ENCODE data around the gene ZFR2. TPM values are rescaled to one million over a fixed set of nuclear protein-coding genes. Genes with fewer than 3 reads are reported as not detected.

The ZFR2 gene
- total and polyA plus RNA-seq, 4 experiments from 2014 or later, result 1.2 to 4.1 (median 3.5) TPM

- H3K27ac Mint-ChIP-seq, result peak overlapping the region in 3 of 7 donors; percentile 65 to 84 (median 71)
- ChIA-PET POLR2A (ENCODE audit: partially characterized antibody) (interaction anchor here (2.3 kb wide), 1 partner anchor 12 kb away, joined by 11 read pairs; the partner anchor contains the start of genes APBA3 and MRPL54), CTCF (ENCODE audit: partially characterized antibody) (interaction anchor here (0.9 kb wide), 1 partner anchor 48 kb away, joined by 3 read pairs; no protein-coding TSS in a partner anchor)
- peak in 1 of 5 donors; percentile 22 for DNase-seq
- peaks cover 5% of the 10 kb centered on the region in 2 donors for H3K36me3 Mint-ChIP-seq
- Histone ChIP-seq H3K4me3 (ENCODE audit: low read length in 2 of 2) (no peak overlapping the region), H3K27ac (ENCODE audit: low read depth, low read length) (no peak overlapping the region), H3K27me3 (ENCODE audit: insufficient read depth, low read length) (no peaks in the 10 kb centered on the region), H3K36me3 (ENCODE audit: insufficient read depth, low read length) (no peaks in the 10 kb centered on the region), H3K4me1 (ENCODE audit: insufficient read depth, low read length) (no peaks in the 10 kb centered on the region), H3K9me3 (ENCODE audit: control insufficient read depth in 1 of 2, low read length in 2 of 2) (no peaks in the 10 kb centered on the region)
- H3K4me3 Mint-ChIP-seq, result no peak overlapping the region
- intact Hi-C loops (cut with micrococcal nuclease), result no loop called here
- no peaks in the 10 kb centered on the region for H3K27me3 Mint-ChIP-seq
- no peaks in the 10 kb centered on the region for H3K9me3 Mint-ChIP-seq
- H3K4me1 Mint-ChIP-seq, result peaks cover 0 to 2% (median under 1%) of the 10 kb centered on the region in 4 donors
Measured at GRCh38 chr19:3773814-3774515, 94.9 kb downstream of the ZFR2 start.

DNA sequence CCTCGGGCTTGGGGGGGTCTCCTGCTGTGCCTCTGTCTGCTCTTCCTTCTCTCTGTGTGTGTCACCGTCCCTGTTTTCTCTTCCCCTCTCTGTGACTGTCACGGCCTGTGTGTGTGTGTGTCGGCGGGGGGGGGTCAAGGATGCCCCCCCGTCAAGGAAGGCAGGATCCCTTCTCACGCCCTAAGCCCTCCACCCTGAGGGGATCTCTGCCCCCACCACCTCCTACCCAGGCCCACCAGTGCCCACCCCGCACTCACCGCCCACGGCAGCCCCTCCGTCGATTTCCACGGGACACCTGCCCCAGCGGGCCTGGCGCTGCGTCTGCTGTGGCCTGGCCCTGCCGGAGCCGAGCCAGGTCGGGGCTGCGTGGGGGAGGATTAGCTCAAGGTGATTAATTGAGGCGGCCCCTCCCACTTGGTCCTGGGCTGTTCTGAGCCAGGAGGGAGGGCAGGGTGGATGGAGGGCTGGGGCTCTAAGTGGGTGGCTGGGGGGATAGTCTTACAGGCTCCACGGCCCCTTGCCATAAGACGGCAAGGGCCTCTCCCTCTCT lies 96.9 kb downstream of the ZFR2 start, which contains the start of gene RAX2:
TSS of gene RAX2 (minus strand) at position 323 of the 550 bp plus-strand sequence. CDS start 486 bp downstream, outside the sequence.
- ChIA-PET CTCF (ENCODE audit: partially characterized antibody) (interaction anchor here (1.9 kb wide), 1 partner anchor 9 kb away, joined by 5 read pairs; the partner anchor contains the start of gene MRPL54), POLR2A (ENCODE audit: partially characterized antibody) (interaction anchor here (0.7 to 1.9 kb wide), 3 partner anchors 9 to 263 kb away, joined by 3 to 5 read pairs (median 3); partner anchors contain the start of gene MRPL54)
- H3K36me3 ChIP-seq (ENCODE audit: insufficient read depth, low read length), result peaks cover 8% of the 10 kb centered on the region
- Mint-ChIP-seq H3K4me3 (no peak within 1 kb of the TSS), H3K9me3 (no peaks in the 10 kb centered on the region), H3K27me3 (no peaks in the 10 kb centered on the region), H3K27ac (peak within 1 kb of the TSS in 2 of 7 donors; percentile 49 to 72), H3K4me1 (peaks cover 0 to 2% (median under 1%) of the 10 kb centered on the region in 4 donors), H3K36me3 (peaks cover 8 to 9% of the 10 kb centered on the region in 2 donors)
- DNase-seq, result peak in 1 of 5 donors; percentile 20
- no peaks in the 10 kb centered on the region for H3K4me1 ChIP-seq (ENCODE audit: insufficient read depth, low read length)
- H3K9me3 ChIP-seq (ENCODE audit: control insufficient read depth in 1 of 2, low read length in 2 of 2), result no peaks in the 10 kb centered on the region
- no peaks in the 10 kb centered on the region for H3K27me3 ChIP-seq (ENCODE audit: insufficient read depth, low read length)
- no peak within 1 kb of the TSS for H3K27ac ChIP-seq (ENCODE audit: low read depth, low read length)
- intact Hi-C loops (cut with micrococcal nuclease), result no loop called here
- H3K4me3 ChIP-seq (ENCODE audit: low read length in 2 of 2), result no peak within 1 kb of the TSS

- DNase-seq, result peak in 1 of 5 donors; percentile 29
- no peak overlapping the region for H3K4me3 ChIP-seq (ENCODE audit: low read length in 2 of 2)
- Mint-ChIP-seq H3K4me3 (no peak overlapping the region), H3K36me3 (peaks cover 13 to 14% of the 10 kb centered on the region in 2 donors), H3K27me3 (no peaks in the 10 kb centered on the region), H3K9me3 (no peaks in the 10 kb centered on the region), H3K27ac (peak overlapping the region in 1 of 7 donors; percentile 49), H3K4me1 (peaks cover 4 to 7% (median 6%) of the 10 kb centered on the region in 4 donors)
- H3K9me3 ChIP-seq (ENCODE audit: control insufficient read depth in 1 of 2, low read length in 2 of 2), result no peaks in the 10 kb centered on the region
- intact Hi-C loops (cut with micrococcal nuclease), result no loop called here
- no peak overlapping the region for H3K27ac ChIP-seq (ENCODE audit: low read depth, low read length)
- ChIA-PET POLR2A (ENCODE audit: partially characterized antibody) (interaction anchor here (0.8 to 1.9 kb wide), 2 partner anchors 8 to 10 kb away, joined by 3 to 5 read pairs; partner anchors contain the start of genes APBA3 and MRPL54), CTCF (ENCODE audit: partially characterized antibody) (interaction anchor here (1.9 kb wide), 1 partner anchor 8 kb away, joined by 5 read pairs; the partner anchor contains the start of gene MRPL54)
- H3K36me3 ChIP-seq (ENCODE audit: insufficient read depth, low read length), result peaks cover 14% of the 10 kb centered on the region
- no peaks in the 10 kb centered on the region for H3K27me3 ChIP-seq (ENCODE audit: insufficient read depth, low read length)
- H3K4me1 ChIP-seq (ENCODE audit: insufficient read depth, low read length), result no peaks in the 10 kb centered on the region
Measured at GRCh38 chr19:3771000-3771905, 97.6 kb downstream of the ZFR2 start.

DNA sequence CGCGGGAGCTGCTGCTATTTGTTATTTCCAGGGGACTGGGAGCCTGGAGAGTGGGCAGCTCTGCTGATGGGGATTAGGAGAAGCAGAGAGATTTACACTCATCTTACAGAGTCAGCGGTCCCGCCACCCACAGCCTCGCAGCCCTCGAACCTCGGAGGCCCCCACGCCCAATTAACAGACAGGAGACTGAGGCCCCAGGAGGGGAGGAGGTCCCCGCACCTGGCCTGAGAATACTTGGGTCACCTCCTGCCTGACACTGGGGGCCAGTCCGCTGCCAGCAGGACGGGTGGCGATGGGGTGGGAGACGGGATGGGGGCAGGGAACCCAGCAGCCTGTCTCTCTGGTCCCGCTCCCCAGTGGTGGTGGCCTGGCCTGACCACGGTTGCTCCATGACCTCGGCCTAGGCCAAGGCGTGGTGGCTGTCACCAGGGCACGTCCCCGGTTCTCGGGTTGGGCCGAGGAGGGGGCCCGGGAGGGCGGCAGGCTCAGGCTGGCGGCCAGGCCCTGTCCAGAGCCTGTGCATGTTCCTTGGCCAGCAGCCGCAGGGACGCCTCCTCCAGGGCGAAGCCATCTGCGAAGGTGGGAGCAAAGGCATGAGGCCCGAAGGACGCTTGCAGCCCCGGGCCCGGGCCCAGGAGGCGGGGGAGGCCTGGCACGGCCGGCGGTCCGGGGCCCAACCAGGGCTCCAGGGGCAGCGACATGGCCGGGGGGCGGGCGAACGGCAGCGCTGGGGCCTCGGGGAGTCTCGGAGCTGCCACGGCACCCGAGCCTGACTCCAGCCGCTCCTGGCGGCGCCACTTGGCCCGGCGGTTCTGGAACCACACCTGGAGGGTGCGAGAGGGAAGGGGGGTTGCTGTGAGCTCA lies 98.5 kb downstream of the ZFR2 start:
- Histone ChIP-seq H3K36me3 (ENCODE audit: insufficient read depth, low read length) (peaks cover 14% of the 10 kb centered on the region), H3K27me3 (ENCODE audit: insufficient read depth, low read length) (no peaks in the 10 kb centered on the region), H3K4me1 (ENCODE audit: insufficient read depth, low read length) (no peaks in the 10 kb centered on the region), H3K4me3 (ENCODE audit: low read length in 2 of 2) (no peak overlapping the region), H3K9me3 (ENCODE audit: control insufficient read depth in 1 of 2, low read length in 2 of 2) (no peaks in the 10 kb centered on the region), H3K27ac (ENCODE audit: low read depth, low read length) (no peak overlapping the region)
- POLR2A ChIA-PET (ENCODE audit: partially characterized antibody), result interaction anchor here (0.8 to 1.9 kb wide), 2 partner anchors 8 to 9 kb away, joined by 3 to 5 read pairs; partner anchors contain the start of genes APBA3 and MRPL54
- intact Hi-C loops (cut with micrococcal nuclease), result no loop called here
- peaks cover 14 to 17% of the 10 kb centered on the region in 2 donors for H3K36me3 Mint-ChIP-seq
- peak in 1 of 5 donors; percentile 36 for DNase-seq
- no peaks in the 10 kb centered on the region for H3K9me3 Mint-ChIP-seq
- H3K4me3 Mint-ChIP-seq, result no peak overlapping the region
- H3K27ac Mint-ChIP-seq, result peak overlapping the region in 2 of 7 donors; percentile 52 to 65
- CTCF ChIA-PET (ENCODE audit: partially characterized antibody), result interaction anchor here (1.9 kb wide), 1 partner anchor 8 kb away, joined by 5 read pairs; the partner anchor contains the start of gene MRPL54
- peaks cover 4 to 9% (median 7%) of the 10 kb centered on the region in 4 donors for H3K4me1 Mint-ChIP-seq
- H3K27me3 Mint-ChIP-seq, result no peaks in the 10 kb centered on the region

DNA sequence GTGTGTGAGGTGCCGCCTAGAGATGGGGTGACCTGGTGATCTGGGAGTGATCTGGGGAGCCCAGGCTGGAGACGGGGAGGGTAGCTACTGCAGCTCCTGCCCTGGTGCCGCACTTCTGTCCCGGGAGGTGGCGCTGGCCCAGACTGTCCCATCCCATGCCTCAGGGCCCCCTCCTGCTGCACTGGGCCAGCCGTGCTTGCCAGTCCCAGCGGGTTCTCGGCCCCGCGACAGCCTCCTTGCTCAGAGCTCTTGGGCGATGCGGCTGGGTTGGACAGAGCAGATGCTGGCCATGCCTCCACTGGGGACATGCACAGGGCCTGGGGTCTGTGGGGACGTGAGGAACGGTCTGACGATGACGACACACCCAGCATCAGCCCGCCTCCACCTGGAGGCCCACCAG lies 99.3 kb downstream of the ZFR2 start:
- intact Hi-C loops (cut with micrococcal nuclease), result no loop called here
- Mint-ChIP-seq H3K27ac (no peak overlapping the region), H3K4me3 (no peak overlapping the region), H3K9me3 (no peaks in the 10 kb centered on the region), H3K36me3 (peaks cover 14 to 17% of the 10 kb centered on the region in 2 donors), H3K27me3 (no peaks in the 10 kb centered on the region), H3K4me1 (peaks cover 4 to 9% (median 7%) of the 10 kb centered on the region in 4 donors)
- Histone ChIP-seq H3K36me3 (ENCODE audit: insufficient read depth, low read length) (peaks cover 19% of the 10 kb centered on the region), H3K9me3 (ENCODE audit: control insufficient read depth in 1 of 2, low read length in 2 of 2) (no peaks in the 10 kb centered on the region), H3K4me3 (ENCODE audit: low read length in 2 of 2) (no peak overlapping the region), H3K27ac (ENCODE audit: low read depth, low read length) (no peak overlapping the region), H3K27me3 (ENCODE audit: insufficient read depth, low read length) (no peaks in the 10 kb centered on the region), H3K4me1 (ENCODE audit: insufficient read depth, low read length) (no peaks in the 10 kb centered on the region)
- ChIA-PET CTCF (ENCODE audit: partially characterized antibody) (interaction anchor here (1.2 kb wide), 1 partner anchor 52 kb away, joined by 3 read pairs; no protein-coding TSS in a partner anchor), POLR2A (ENCODE audit: partially characterized antibody) (no interaction called here)
- peak in 1 of 5 donors; percentile 30 for DNase-seq

- Histone ChIP-seq H3K4me3 (ENCODE audit: low read length in 2 of 2) (no peak overlapping the region), H3K27me3 (ENCODE audit: insufficient read depth, low read length) (no peaks in the 10 kb centered on the region), H3K27ac (ENCODE audit: low read depth, low read length) (no peak overlapping the region), H3K4me1 (ENCODE audit: insufficient read depth, low read length) (no peaks in the 10 kb centered on the region), H3K9me3 (ENCODE audit: control insufficient read depth in 1 of 2, low read length in 2 of 2) (no peaks in the 10 kb centered on the region), H3K36me3 (ENCODE audit: insufficient read depth, low read length) (peaks cover 19% of the 10 kb centered on the region)
- peak in 1 of 5 donors; percentile 7 for DNase-seq
- H3K27me3 Mint-ChIP-seq, result no peaks in the 10 kb centered on the region
- ChIA-PET CTCF (ENCODE audit: partially characterized antibody) (interaction anchor here (1.2 kb wide), 1 partner anchor 53 kb away, joined by 3 read pairs; no protein-coding TSS in a partner anchor), POLR2A (ENCODE audit: partially characterized antibody) (no interaction called here)
- intact Hi-C loops (cut with micrococcal nuclease), result no loop called here
- peaks cover 14 to 17% of the 10 kb centered on the region in 2 donors for H3K36me3 Mint-ChIP-seq
- H3K27ac Mint-ChIP-seq, result peak overlapping the region in 1 of 7 donors; percentile 24
- H3K9me3 Mint-ChIP-seq, result no peaks in the 10 kb centered on the region
- H3K4me3 Mint-ChIP-seq, result peak overlapping the region in 1 of 8 donors; percentile 25
- peaks cover 2 to 9% (median 7%) of the 10 kb centered on the region in 4 donors for H3K4me1 Mint-ChIP-seq
Measured at GRCh38 chr19:3768748-3769099, 100.1 kb downstream of the ZFR2 start.
